Right lobe of liver (tissue), 6 donors: ENCODE results near the gene SLC39A5. TPM values are rescaled to one million over a fixed set of nuclear protein-coding genes. Genes with fewer than 3 reads are reported as not detected.

ENCODE experiments used
- ATAC-seq, 4 donors: fragments of 200-7000 bp; cut with Tn5 transposase; one replicate each; pipeline ENCODE4 v1.9.1; 2020; ENCODE audit warnings: mild to moderate bottlenecking in 4 of 4, moderate library complexity in 4 of 4
- DNase-seq, 3 donors: peaks; one replicate each; pipeline ENCODE4 v3.0.0-alpha.2; 2020
- H3K27ac ChIP-seq, 3 donors: fragments of 200-600 bp; one replicate each; pipeline ENCODE4 v1.8.0; 2022
- H3K27me3 ChIP-seq, 2 donors: fragments of 200-600 bp; one replicate each; pipeline ENCODE4 v1.8.0; 2022
- H3K36me3 ChIP-seq, 4 donors: fragments of 200-600 bp; sonication (generic) in 1 of 4; one replicate each; pipeline versions ENCODE4 v1.5.1 to v1.8.0; 2017 to 2022; ENCODE audit warnings: control low read depth in 1 of 4
- H3K4me1 ChIP-seq, 4 donors: fragments of 200-600 bp; sonication (generic) in 1 of 4; one replicate each; pipeline versions ENCODE4 v1.5.1 to v1.8.0; 2017 to 2022; ENCODE audit warnings: control low read depth in 1 of 4
- H3K4me3 ChIP-seq, 3 donors: fragments of 200-600 bp; one replicate each; pipeline ENCODE4 v1.8.0; 2022
- H3K9me3 ChIP-seq, 4 donors: fragments of 200-600 bp; sonication (generic) in 1 of 4; one replicate each; pipeline versions ENCODE4 v1.5.1 to v1.8.0; 2017 to 2022; ENCODE audit warnings: control low read depth in 1 of 4
- POLR2A ChIP-seq: fragments of 450-650 bp; IDR thresholded peaks from one replicate; pipeline ENCODE4 v1.6.1; 2017; ENCODE audit warnings: antibody characterized with exemption, mild to moderate bottlenecking
- WGBS: methylation state at CpG from one replicate; pipeline ENCODE4 v1.1.6; 2018; ENCODE audit warnings: low coverage, low lambda C conversion rate; ENCODE audit not compliant: insufficient coverage; ENCODE audit errors: missing lambda C conversion rate; 5-methylcytosine and 5-hydroxymethylcytosine counted together
- intact Hi-C, 2 donors: fragments of 100-400 bp; cut with DNase I; formaldehyde crosslinking; loops; one replicate each; pipeline versions ENCODE4 v1.11.2 to v1.14.1; 2022
- total RNA-seq, 6 experiments: library from RNA; depleted of rRNA in 2 of 6; stranded (reverse); fragments of >200 nt in 2 of 6; fragmentation: NEBNext Ultra II Directional in 3 of 6; extraction: Animal tissue kit (Norgen Biotek cat#: 25700) in 3 of 6; gene quantifications; one replicate each; pipeline versions ENCODE4 v1.1.0 to v1.2.4, GENCODE V29; 2016 to 2023
- TF ChIP-seq, protein P1 (sequence below), 4 donors: fragments of 200-600 bp in 3 of 4; fragments of 450-650 bp in 1 of 4; IDR thresholded peaks; one replicate each; pipeline versions ENCODE4 v1.5.1 to v1.8.0; 2016 to 2022; ENCODE audit warnings: antibody characterized with exemption in 4 of 4, mild to moderate bottlenecking in 2 of 4
- donor health status: DM: no; HTN: yes; CAD: no.
- donor health status: DM: no; HTN: no; CAD: no.
- donor health status: DM: no; HTN: no; CAD: no.
- donor health status: DM: no; HTN: yes; CAD: no.
- donor health status: DM: no; HTN: yes; CAD: no.

SLC39A5 gene
- total RNA-seq, 6 experiments from 2014 or later, result 39.7 to 209 (median 110) TPM

GRCh38 chr12:56230432-56231183, 757 bp downstream of the SLC39A5 start:
- peak; percentile 95 to 98 (median 96) for ATAC-seq
- Histone ChIP-seq H3K4me3 (peak overlapping the region; percentile 26 to 60 (median 57)), H3K36me3 (peaks cover 0 to 5% (median 0%) of the 10 kb centered on the region in 4 donors), H3K4me1 (peaks cover 0 to 12% (median 4%) of the 10 kb centered on the region in 4 donors), H3K27me3 (no peaks in the 10 kb centered on the region), H3K27ac (peak overlapping the region in 2 of 3 donors; percentile 74 to 75), H3K9me3 (no peaks in the 10 kb centered on the region)
- no peak for TF ChIP-seq POLR2A
- TF ChIP-seq, protein P1, sequence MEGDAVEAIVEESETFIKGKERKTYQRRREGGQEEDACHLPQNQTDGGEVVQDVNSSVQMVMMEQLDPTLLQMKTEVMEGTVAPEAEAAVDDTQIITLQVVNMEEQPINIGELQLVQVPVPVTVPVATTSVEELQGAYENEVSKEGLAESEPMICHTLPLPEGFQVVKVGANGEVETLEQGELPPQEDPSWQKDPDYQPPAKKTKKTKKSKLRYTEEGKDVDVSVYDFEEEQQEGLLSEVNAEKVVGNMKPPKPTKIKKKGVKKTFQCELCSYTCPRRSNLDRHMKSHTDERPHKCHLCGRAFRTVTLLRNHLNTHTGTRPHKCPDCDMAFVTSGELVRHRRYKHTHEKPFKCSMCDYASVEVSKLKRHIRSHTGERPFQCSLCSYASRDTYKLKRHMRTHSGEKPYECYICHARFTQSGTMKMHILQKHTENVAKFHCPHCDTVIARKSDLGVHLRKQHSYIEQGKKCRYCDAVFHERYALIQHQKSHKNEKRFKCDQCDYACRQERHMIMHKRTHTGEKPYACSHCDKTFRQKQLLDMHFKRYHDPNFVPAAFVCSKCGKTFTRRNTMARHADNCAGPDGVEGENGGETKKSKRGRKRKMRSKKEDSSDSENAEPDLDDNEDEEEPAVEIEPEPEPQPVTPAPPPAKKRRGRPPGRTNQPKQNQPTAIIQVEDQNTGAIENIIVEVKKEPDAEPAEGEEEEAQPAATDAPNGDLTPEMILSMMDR (IDR thresholded peaks at IDR 0.05), result no peak
- DNase-seq, result peak; percentile 69 to 90 (median 76)
- WGBS, result 26% methylated on average over 5 of the region's 8 CpGs
- intact Hi-C loops, result no loop called here

DNA sequence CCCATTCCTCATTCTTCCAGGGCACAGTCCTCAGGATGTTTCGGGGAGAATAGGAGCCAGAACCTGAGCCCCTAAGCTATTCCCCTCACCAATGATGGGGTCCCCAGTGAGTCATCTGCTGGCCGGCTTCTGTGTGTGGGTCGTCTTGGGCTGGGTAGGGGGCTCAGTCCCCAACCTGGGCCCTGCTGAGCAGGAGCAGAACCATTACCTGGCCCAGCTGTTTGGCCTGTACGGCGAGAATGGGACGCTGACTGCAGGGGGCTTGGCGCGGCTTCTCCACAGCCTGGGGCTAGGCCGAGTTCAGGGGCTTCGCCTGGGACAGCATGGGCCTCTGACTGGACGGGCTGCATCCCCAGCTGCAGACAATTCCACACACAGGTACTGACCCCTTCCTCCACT, 1.3 kb downstream of the SLC39A5 start:
- peaks cover 0 to 6% (median 2%) of the 10 kb centered on the region in 4 donors for H3K36me3 ChIP-seq
- no peaks in the 10 kb centered on the region for H3K9me3 ChIP-seq
- TF ChIP-seq, protein P1 (IDR thresholded peaks at IDR 0.05), result no peak
- no peak for TF ChIP-seq POLR2A
- H3K4me3 ChIP-seq, result peak overlapping the region; percentile 26 to 60 (median 57)
- DNase-seq, result no peak
- intact Hi-C loops, result no loop called here
- peaks cover 0 to 12% (median 4%) of the 10 kb centered on the region in 4 donors for H3K4me1 ChIP-seq
- no peaks in the 10 kb centered on the region for H3K27me3 ChIP-seq
- peak overlapping the region in 1 of 3 donors; percentile 74 for H3K27ac ChIP-seq
- WGBS, result 23% methylated on average over 3 of the region's 11 CpGs
- peak in 1 of 4 donors; percentile 3 for ATAC-seq

GRCh38 chr12:56234746-56235436, 5.0 kb downstream of the SLC39A5 start:
- Histone ChIP-seq H3K27ac (no peak overlapping the region), H3K9me3 (no peaks in the 10 kb centered on the region), H3K27me3 (no peaks in the 10 kb centered on the region), H3K4me1 (peaks cover 0 to 12% (median 4%) of the 10 kb centered on the region in 4 donors), H3K4me3 (no peak overlapping the region), H3K36me3 (peaks cover 0 to 10% (median 3%) of the 10 kb centered on the region in 4 donors)
- TF ChIP-seq POLR2A, result no peak
- TF ChIP-seq, protein P1 (IDR thresholded peaks at IDR 0.05), result no peak
- intact Hi-C loops, result no loop called here
- DNase-seq, result no peak
- WGBS, result 71% methylated on average over 8 of the region's 16 CpGs
- ATAC-seq, result no peak

GRCh38 chr12:56236091-56236490, 6.2 kb downstream of the SLC39A5 start:
- WGBS, result 100% methylated on average over 4 of the region's 6 CpGs
- H3K27me3 ChIP-seq, result no peaks in the 10 kb centered on the region
- no peak for DNase-seq
- ATAC-seq, result no peak
- intact Hi-C loops, result no loop called here
- TF ChIP-seq, protein P1 (IDR thresholded peaks at IDR 0.05), result no peak
- no peak for TF ChIP-seq POLR2A
- no peak overlapping the region for H3K4me3 ChIP-seq
- H3K36me3 ChIP-seq, result peaks cover 0 to 14% (median 5%) of the 10 kb centered on the region in 4 donors
- no peak overlapping the region for H3K27ac ChIP-seq
- H3K4me1 ChIP-seq, result peaks cover 0 to 10% (median 4%) of the 10 kb centered on the region in 4 donors
- H3K9me3 ChIP-seq, result no peaks in the 10 kb centered on the region
